ACHN (cell line): ENCODE results near the gene MAP3K7CL.
A peak's percentile ranks its signal among the peaks of the same experiment; 100 is the strongest.

Source experiments
- DNase-seq: peaks from one replicate; pipeline ENCODE4 v3.0.0-alpha.2; 2015
- in situ Hi-C: cut with HindIII; loops from 2 replicates; pipeline ENCODE4 v1.10.0; 2017; ENCODE audit warnings: low sequenced_read_pairs, low pct_ligation_motif_present, low pct_unique_long_range_greater_than_20kb

MAP3K7CL gene

DNA sequence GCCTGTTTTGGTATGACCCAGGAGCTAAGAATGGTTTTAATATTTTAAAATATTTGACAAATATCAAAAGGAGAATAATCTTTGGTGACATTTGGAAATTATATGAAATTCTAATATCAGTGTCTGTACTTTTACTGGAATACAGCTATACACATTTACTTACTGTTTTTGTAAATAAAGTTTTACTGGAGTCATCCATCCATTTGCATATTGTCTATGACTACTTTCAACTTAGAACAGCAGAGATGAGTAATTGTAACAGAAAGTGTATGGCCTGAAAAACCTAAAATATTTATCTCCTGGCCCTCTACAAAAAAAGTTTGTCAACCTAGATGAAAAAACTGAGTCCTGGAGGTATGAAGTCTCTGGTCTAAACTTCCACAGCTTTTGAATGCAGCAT lies 5.8 kb upstream of the MAP3K7CL start:
- in situ Hi-C loops: no loop called here
- DNase-seq: no peak

- in situ Hi-C loops: no loop called here
- no peak for DNase-seq
Observed at GRCh38 chr21:29125191-29125590, 5.3 kb upstream of the MAP3K7CL start.

DNA sequence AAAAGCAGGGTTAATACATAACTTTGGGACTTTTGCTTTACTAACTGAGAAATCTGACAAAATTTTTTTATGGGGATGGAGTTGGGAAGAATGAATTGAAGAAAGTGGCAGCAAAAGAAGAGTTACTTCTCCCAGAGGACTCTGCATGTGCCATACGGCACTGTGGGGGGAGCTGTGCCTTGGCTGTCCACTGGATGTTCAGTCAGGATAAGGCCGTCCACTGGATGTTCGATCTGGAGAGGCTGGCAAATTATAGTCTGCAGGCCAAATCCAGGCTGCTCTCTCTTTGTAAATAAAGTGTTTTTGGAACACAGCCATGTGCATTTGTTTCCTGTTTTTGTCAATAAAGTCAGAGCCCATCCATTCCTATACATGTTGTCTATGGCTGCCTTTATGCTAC lies 4.5 kb upstream of the MAP3K7CL start:
- in situ Hi-C loops: no loop called here
- no peak for DNase-seq

GRCh38 chr21:29133241-29133640 lies 2.8 kb downstream of the MAP3K7CL start:
- DNase-seq: no peak
- in situ Hi-C loops: no loop called here

GRCh38 chr21:29133796-29134195 lies 3.4 kb downstream of the MAP3K7CL start:
- in situ Hi-C loops: no loop called here
- DNase-seq: no peak

DNA sequence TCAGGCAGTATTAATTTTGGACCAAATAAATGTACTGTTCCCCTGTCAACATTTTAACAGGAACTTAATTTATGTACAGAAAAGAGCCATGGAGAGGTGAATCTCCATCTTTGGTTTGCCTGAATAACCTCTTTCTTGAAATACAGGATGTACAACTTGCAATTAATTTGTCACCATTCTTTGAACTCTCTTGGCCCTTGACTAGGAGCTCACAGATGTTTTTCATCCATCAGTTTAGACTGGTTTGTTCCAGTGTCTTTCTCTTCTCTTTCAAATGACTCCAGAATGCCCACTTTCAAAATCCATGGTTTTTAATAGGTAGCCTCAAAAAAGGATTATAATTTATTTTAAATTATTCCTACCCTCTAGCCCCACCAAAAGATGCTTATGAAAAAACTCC lies 5.0 kb downstream of the MAP3K7CL start:
- in situ Hi-C loops: no loop called here
- DNase-seq: no peak

DNA sequence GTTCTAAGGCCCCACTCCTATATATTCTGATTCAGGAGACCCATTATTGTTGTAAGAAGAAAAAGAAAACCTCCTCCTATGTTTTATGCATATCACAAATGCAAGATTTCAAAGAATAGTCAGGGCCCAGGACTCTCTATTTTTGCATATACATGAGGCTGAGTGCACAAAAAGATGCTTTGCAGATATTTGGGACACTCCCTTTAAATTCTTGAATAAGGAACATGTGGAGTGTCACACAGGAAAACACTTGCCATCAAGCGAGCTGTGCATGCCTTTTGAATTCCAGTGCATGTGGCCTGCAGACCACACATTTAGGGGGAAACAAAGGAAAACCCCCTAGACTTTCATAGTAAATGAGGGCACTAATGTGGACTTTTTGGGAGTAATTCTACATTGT lies 5.6 kb downstream of the MAP3K7CL start:
- in situ Hi-C loops: no loop called here
- DNase-seq: no peak

- in situ Hi-C loops: no loop called here
- no peak for DNase-seq
Observed at GRCh38 chr21:29144736-29145353, 14.4 kb downstream of the MAP3K7CL start.

- peak; percentile 46 for DNase-seq
- in situ Hi-C loops: no loop called here
Observed at GRCh38 chr21:29145354-29145782, 14.9 kb downstream of the MAP3K7CL start.

GRCh38 chr21:29145852-29146453 lies 15.5 kb downstream of the MAP3K7CL start:
- in situ Hi-C loops: no loop called here
- peak; percentile 6 for DNase-seq

DNA sequence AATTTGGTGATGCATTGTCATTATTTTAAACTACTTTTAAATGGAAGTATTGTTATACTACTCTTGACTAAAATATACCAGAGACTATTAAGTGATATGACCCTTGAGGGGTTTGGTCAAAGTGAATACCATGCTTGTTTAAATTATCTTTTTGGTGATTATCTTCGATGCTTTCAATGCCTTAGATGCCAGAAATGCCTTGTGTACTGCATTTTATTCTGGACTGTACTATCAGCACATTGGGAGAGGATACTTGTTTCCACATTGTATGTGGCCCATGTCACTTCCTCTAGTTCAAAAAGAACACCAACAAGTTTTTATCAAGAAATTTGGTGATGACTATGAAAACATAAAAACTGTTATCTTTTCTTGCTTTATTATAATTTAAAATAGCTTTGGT lies 16.3 kb downstream of the MAP3K7CL start:
- in situ Hi-C loops: no loop called here
- no peak for DNase-seq

- peak; percentile 13 for DNase-seq
- in situ Hi-C loops: no loop called here
Observed at GRCh38 chr21:29148530-29148929, 18.1 kb downstream of the MAP3K7CL start.

DNA sequence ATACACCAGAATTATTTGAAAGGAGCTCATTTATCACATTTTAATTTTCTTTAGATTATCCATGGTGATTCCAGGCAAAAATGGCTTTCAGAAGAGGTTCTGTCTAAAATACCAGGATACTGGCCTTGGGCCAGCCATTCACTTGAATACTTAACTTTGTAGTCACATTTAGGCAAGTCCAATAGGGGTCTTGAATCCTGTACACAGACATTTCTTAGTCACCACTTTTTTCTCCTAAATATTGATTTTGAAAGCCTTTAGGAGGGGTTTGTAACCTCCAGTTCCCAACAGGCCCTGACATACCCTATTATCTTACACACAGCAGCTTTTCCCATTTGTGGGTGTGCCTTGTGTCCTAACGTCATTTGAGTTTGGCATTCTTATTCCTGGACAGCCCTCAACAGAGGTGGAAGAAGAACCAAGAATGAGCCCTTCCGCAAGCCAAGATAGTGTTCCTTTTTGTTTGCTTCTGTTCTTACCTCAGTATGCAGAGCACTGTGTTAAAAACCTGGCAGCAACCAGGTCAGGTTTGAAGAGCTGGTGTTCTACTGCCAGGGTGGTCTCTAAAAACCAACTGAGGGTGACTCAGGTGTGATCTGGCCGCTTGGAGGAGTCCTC lies 19.5 kb downstream of the MAP3K7CL start:
- DNase-seq: no peak
- in situ Hi-C loops: no loop called here

GRCh38 chr21:29151931-29152330 lies 21.5 kb downstream of the MAP3K7CL start:
- in situ Hi-C loops: no loop called here
- no peak for DNase-seq

- no peak for DNase-seq
- in situ Hi-C loops: no loop called here
Observed at GRCh38 chr21:29152916-29153315, 22.5 kb downstream of the MAP3K7CL start.

GRCh38 chr21:29154270-29154669 lies 23.8 kb downstream of the MAP3K7CL start:
- no peak for DNase-seq
- in situ Hi-C loops: no loop called here

DNA sequence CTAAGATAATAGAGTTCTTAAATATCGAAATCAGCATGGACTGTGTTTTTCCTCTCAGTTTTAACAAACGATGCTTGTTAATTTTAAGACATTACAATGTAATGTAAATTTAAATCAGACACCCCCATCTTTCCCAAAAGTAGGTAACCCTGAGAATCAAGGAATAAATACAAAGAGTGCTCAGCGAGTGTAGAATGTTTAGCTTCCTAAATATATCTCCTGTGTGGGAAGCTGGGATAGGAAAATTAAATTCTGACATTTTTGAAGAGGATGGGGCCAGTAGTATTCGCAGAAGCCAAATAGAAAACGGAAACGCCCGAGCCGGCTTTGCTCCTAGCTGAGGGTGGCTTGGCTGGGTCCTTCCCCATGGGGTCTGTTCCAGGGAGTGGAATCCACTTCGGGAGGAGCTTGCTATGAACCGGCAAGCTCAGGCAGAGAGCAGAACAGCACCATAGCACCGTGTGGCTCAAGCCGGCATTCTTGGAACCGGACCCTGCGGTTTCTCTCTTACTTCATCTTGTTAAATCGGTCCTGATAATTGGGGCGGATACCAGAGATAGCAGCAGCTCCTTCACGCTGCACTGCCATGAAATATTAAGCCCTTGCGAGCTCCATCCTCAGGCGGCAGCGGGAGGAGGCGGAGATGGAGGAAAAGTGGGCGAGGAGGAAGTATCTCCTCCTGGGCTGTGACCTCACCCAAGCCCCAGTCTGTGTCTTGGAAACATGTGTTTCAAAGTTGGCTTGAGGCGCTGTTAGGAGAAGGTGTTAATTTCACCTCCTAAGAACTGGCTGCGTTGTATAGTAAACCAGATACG lies 24.9 kb downstream of the MAP3K7CL start:
- no peak for DNase-seq
- in situ Hi-C loops: no loop called here

DNA sequence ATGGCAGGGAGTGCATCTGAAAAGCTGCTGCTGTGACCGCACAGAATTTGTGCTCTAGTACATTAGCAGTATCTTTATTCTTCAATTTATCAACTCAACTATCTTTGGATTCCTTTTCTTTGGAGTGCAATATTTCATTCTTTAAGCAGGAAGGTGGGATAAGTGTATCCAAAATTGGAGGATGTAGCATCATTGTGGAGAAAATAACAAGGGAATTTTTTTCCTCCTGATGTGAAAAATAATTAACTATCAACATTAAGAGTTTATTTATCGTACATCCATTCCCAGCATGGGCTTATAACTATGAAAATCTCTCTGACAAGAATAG lies 25.5 kb downstream of the MAP3K7CL start:
- in situ Hi-C loops: no loop called here
- no peak for DNase-seq

- in situ Hi-C loops: no loop called here
Observed at GRCh38 chr21:29157080-29157479, 26.6 kb downstream of the MAP3K7CL start.

GRCh38 chr21:29159842-29160241 lies 29.4 kb downstream of the MAP3K7CL start:
- DNase-seq: no peak
- in situ Hi-C loops: no loop called here

More at GRCh38 chr21:29157080-29157479, 26.6 kb downstream of the MAP3K7CL start:
- DNase-seq: no peak
